Skin of body (tissue), 2 donors: Measurements from ENCODE around the gene MPPE1. TPM values are rescaled to one million over a fixed set of nuclear protein-coding genes. Genes with fewer than 3 reads are reported as not detected.
"Not testable (repeated sequence)": the region's sequence is repeated elsewhere in the genome, so short reads cannot be mapped to it uniquely, and the experiment has no call there.

Source experiments
- DNase-seq: peaks from one replicate; lab custom pipeline; 2025; lab: John Stamatoyannopoulos, UW
- total RNA-seq: library from RNA; depleted of rRNA; stranded (reverse); fragments of >200 nt; gene quantifications from one replicate; pipeline ENCODE4 v1.2.3, GENCODE V29; 2014

The MPPE1 gene
- total RNA-seq, 1 donor from 2014 or later = 22.7 TPM

- DNase-seq = no peak
Measured at GRCh38 chr18:11857177-11857887, 50.8 kb downstream of the MPPE1 start.

GRCh38 chr18:11854554-11854953 lies 53.6 kb downstream of the MPPE1 start:
- not testable (repeated sequence) for DNase-seq

- peak; percentile 33 for DNase-seq
Measured at GRCh38 chr18:11851806-11852337, 56.2 kb downstream of the MPPE1 start.

GRCh38 chr18:11851146-11851805 lies 56.8 kb downstream of the MPPE1 start, which contains the start of gene CHMP1B:
CHMP1B (plus strand) TSS chr18:11851413; CDS start chr18:11851512, 99 bp downstream.
- peak; percentile 97 for DNase-seq

GRCh38 chr18:11850821-11851145 lies 57.3 kb downstream of the MPPE1 start:
- DNase-seq = peak; percentile 90

GRCh38 chr18:11849841-11850634 lies 58.1 kb downstream of the MPPE1 start:
- peak; percentile 65 for DNase-seq

- DNase-seq = no peak
Measured at GRCh38 chr18:11849279-11849678, 58.8 kb downstream of the MPPE1 start.

GRCh38 chr18:11847811-11848210 lies 60.3 kb downstream of the MPPE1 start:
- no peak for DNase-seq

GRCh38 chr18:11845654-11846053 lies 62.5 kb downstream of the MPPE1 start:
- DNase-seq = no peak

- DNase-seq = no peak
Measured at GRCh38 chr18:11844436-11844835, 63.7 kb downstream of the MPPE1 start.

GRCh38 chr18:11842562-11842961 lies 65.6 kb downstream of the MPPE1 start:
- DNase-seq = no peak

- DNase-seq = no peak
Measured at GRCh38 chr18:11840493-11840892, 67.6 kb downstream of the MPPE1 start.

GRCh38 chr18:11839556-11839955 lies 68.6 kb downstream of the MPPE1 start:
- DNase-seq = no peak

GRCh38 chr18:11834772-11835171 lies 73.3 kb downstream of the MPPE1 start:
- no peak for DNase-seq

Other genes starting within 250 kb of the MPPE1 start
- 4.1 TPM for gene GNAL, start 219.1 kb downstream of the MPPE1 start, total RNA-seq
- 44.3 TPM for gene CHMP1B, start 56.9 kb downstream of the MPPE1 start, total RNA-seq
- 61.0 TPM for gene IMPA2, start 73.2 kb upstream of the MPPE1 start, total RNA-seq
- not detected for gene ANKRD62, start 185.5 kb upstream of the MPPE1 start, total RNA-seq